DLD1 (cell line): ENCODE results near the gene METTL14.

Source experiments
- in situ Hi-C: cut with HindIII; loops from 2 replicates; pipeline ENCODE4 v1.10.0; 2017; ENCODE audit warnings: low sequenced_read_pairs

The METTL14 gene

DNA sequence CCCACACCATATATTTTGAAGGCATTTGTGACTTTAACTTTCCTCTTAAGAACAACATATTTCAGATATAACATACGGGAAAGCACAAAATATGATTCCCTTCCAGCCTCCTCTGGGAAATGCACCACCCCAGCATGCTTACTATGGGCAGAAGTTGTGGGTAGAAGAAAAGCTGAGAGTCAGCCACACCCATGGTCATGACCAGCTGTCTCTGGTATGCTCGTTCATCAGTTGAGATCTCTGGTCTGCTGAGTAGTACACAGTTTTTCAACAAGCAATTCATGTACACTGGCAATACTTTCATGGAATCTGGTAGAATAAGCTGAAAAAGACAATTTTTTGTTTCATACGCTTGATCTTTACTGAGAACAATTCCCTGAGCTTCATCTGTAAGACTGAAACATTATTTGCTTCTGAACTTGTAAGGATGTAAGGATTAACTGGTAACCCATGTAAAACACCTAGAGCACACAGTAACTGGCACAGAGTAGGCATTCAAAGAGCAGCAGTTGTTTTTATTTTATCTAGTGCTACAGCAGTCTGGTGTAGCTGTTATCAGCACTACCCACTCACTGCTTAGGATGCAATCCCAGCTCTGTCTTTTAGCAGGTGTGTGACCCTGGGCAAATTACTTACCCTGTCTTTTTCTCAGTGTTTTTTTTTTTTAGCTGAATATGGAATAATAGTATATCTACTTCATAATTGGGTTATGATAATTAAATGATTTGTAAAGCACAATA, 47.6 kb downstream of the METTL14 start:
- in situ Hi-C loops: no loop called here

DNA sequence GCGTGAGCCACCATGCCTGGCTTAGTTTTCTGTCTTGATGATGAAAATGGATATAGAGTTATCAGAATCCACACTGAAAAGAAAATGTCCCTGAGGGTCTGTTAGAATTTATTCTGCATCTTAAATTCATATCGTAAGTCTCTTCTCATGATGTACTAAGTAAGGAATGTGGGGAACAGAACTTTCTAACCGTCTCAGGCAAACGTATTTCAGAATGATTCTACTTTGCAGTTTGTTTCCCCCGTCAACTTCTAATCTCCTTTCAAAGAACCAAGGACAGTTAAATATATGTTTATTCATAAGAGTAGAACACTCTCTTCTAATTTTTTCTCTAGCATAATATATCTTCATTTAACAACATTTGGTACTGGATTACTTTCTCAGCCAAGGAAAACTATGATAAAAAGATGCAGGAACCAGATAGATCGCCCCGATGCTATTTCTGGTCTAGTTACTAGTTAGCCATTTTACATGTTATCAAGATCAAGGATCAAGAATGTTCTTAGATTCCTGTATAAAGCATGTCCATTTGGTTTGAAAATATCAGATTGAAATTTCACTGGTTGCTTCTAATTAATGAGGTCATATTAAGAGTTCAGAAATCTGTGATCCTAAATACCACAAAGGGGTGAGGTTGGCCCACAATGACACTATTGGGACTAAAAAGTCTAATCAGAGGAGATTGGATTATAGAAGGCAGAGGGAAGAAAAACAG, 49.5 kb downstream of the METTL14 start:
- in situ Hi-C loops: no loop called here

DNA sequence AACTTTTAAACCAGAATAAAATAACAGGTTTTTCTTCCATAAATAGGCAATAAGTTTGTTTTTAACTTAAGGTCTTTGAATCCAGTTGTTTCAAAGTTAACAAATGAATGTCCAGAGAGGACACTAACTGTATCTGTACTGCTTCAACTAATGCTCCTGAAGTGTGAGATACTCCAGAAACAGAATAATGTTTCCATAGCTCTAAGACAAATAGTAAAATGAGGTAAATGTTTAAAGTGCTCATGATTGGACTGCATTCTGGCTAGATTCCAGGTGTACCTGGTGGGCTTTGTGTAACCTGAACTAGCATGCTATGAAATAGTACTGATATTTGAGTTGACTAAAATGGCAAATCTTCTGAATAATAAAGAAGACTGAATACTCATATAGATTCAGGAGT, 51.7 kb downstream of the METTL14 start:
- in situ Hi-C loops: no loop called here

DNA sequence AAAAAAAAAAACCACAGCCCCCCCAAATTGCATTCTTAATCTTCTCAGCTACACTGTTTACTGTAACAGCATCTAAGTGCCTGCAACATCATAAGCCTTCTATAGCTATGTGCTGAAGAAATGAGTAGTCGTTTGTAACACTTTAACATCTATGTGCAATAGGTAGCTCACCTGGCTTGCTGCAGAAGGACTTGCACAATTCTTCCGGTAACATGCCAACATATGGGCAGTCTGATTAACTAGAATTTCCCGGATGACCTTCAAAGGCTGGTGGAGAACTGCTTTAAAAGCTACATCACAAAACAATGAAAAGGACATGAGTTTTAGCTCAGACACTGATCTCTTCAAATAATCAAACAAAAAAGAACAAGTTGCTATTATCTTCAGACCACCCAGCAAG, 52.9 kb downstream of the METTL14 start:
- in situ Hi-C loops: no loop called here

DNA sequence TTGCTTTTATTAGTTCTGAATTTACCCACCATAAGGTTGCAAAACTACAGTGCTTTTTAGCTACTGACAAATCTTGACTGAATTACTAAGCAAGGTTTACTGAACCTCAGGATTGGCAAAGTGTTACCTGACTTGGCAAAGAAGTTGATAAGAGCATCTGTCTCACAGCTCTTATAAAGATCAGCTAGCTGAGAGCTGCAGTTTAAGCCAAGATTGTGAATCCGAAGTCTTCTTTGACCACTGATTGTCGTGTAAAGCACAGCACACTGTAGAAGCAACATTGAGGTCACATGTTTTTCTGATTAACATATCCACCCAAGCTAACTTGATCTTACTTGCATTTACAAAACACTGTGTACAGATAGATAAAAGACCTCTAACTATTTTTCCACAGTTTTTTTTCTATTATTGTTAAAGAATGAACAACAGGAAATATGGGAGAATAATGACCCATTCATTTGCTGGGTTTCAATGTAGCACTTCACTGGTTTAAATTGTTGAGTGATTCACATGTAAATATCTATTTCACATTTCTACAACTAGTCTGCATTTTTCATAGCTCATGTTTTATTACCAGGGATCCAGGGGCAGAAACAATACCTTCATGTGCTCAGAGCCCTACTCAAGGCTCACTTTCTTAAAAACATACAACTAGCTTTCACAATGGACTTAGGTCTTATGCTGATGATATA, 54.0 kb downstream of the METTL14 start:
- in situ Hi-C loops: no loop called here

DNA sequence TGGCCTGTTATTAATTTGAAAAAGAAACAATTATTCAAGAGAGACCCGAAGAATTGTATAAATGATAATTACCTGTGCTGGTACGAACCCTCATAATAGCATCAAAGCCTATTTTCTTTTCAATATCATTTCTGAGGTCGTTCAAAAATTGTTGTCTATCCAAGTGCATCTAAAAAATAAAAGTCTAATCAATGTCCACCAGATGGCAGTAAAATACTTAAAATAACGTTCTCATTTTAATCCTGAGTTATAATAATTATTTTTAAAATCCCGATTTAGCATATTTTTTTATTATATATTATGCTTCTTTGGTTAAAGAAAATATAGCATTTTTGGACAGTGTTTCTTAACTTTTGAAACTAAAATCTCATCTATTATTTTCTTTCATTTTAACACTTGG, 55.7 kb downstream of the METTL14 start:
- in situ Hi-C loops: no loop called here

DNA sequence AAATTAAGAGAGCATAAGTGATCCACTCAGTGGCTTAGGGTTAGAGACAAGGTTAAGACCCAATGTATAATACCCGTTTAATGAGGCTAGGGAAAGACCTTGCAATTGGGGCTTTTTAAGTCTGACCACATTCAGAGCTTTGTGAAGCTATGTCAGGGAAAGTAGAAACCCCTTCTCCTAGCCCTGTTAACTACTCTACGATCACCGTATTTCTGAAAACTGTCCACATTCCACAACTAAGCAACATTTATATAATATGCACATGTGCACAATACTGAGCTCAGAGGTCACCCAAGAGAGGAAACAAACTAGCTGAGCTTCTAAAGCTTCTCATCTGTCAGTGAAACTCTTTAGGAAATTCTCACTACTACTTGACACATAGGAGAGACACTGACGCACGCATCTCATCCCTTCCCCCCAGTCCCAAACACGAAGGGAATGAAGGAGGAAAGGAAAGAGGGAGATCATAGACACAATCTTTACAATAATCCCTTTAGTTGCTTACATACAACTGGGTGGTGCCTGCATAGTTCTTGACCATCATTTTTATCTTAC, 56.2 kb downstream of the METTL14 start:
- in situ Hi-C loops: no loop called here

DNA sequence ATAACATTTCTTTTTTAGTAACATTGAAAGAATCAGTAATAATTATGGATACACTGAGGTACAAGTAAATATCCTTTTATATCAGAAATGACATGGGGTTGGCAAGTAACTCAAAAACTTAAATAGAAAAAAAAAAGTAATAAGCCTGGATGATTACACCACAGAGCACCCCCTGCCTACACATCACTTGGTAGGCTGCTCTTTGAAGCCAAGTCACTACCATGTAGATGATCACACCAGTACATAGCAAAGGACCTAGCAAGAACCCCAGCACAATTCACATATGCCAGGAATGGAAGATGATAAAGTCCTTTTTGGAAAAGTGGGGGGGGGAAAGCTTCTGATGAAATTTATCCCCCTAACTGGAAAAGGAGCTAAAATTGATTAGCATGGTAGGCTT, 56.9 kb downstream of the METTL14 start:
- in situ Hi-C loops: no loop called here

DNA sequence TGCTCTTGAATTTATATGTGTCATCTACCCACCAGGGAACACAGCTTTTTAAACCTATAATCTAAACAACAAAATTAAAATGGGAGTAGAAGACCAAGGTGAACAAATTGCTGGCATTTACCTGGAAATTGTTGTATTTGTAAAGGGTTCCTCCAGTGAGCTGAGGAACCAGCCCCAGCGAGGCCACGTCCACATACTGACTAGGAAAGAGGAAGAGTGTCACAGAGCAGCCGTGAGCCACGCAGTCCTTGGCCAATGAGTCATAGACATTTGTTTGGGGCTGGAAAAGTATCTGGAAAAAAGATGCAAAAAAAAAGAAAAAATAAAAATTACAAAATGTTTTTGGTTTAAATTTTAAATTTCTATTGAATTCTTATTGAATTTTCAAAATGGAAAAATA, 58.7 kb downstream of the METTL14 start:
- in situ Hi-C loops: no loop called here

DNA sequence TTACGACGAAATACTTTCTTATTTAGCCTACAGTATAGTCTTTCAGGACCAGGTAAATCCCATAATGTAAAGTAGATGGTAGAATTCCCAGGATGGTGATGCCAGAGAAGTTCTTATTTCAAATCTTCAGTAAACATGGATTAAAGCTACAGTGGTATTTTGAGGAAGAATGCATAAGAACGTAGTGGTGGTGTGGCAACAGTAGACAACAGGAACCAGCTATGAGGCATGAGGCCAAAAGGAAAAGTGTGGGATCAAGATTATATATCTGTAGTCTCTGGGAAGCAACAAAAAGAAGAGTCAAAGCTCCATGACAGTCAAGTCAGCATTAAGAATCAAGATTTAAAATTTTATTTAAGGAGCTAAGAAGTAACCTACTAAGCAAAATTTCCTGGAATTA, 60.2 kb downstream of the METTL14 start:
- in situ Hi-C loops: no loop called here

DNA sequence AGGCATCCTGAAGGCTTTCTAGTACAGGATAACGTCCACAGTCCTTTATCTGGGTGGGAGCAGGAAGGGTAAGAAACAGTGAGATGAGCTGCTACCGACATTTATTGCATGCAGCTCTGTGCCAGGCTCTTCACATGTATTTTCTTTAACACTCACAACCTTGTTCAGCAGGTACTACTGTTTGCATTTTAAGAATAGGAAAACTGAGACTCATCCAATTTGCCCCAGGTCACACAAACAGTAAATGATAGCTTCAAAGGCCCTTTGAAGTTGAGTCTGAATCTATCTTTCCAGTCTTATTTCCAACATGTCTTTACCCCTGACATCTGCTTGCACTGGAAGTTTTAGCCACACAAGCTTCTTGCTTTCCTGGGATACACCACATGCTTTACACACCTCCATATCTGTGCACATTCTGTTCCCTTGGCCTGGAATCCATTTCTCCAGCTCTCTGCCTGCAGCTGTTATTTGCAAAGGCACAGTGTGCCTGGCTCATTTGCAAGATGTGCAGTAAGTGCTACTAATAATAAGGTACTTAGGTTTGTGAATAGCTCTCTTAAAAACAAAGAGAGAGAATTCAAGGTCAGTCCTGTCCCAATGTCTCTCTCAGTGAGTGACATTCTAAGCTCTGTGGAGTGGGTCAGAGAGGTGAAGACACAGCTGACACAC, 61.2 kb downstream of the METTL14 start:
- in situ Hi-C loops: no loop called here

DNA sequence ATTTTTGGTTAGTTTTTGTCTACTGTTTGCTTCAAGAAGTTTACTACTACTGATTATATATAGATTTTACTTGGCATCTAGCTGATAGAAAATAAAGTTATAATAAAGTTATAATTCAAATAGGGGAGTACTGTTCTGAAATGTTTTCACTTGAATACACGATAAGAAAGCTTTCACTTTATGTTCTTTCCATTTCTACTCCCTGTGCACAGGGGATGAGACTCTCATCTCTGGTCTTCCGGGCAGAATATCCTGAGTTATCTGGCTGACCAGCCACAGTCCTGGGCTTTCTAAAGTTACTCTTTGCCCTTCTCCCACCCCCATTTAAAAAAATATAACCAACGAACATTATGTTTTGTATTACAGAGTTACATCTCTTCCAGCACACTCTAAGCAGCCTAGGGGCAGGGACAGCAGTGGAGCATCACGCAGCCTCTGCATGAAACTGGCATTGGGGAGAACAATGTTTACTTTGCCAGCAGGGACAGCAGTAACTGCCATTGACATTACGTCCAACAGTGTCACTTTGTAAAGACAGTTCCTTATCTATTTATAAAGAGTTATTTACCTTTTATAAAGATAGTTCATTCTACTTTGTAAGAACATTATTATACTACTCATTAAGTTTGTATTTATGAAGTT, 64.3 kb downstream of the METTL14 start:
- in situ Hi-C loops: no loop called here

DNA sequence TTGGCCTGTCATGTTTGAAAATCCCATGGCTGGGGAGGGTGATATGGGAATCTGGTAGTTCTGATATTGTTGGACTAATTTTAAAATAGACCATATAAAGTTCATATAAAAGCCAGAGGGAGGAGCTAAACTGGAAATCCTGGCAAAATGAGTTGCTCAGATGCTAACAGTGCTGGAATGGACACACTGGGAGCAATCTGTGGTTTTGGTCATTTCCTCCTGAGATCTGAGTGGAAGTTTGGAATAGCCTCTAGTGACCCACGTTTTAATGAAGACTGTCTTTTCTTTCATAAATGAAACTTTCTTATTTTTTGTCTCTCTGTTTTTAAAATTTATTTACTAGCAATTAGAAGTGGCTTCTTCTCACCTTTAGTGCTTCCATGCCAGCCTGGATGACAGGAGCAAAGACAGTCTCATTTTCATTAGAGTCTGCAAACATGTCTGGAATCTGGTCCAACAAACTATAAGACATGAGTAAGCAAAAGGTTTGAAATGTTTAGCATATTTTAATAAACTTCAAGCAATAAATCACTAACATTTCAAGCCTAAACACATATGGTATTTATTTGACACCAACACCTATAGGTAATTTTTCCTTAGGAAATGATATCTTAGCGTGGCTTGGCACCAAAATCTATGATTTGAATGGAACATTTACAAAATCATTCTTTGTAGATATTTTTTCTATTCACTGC, 66.6 kb downstream of the METTL14 start:
- in situ Hi-C loops: no loop called here

DNA sequence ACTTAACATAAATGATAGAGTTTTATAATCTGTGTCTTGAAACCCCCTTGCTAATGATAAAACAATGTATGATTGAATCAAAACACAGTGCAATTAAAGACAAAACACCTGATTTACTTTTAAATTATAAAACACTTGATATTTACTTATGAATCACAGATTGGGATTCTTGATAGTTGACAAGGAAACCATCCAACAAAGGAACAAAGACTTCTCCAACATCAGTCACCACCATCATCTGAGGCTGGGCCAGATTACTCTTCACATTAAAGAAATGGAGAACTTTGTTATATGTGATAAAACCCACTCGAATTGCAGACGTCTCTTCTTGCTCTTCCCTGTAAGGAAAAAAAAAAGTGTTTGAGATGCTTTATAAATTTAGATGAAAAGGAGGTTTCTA, 67.4 kb downstream of the METTL14 start:
- in situ Hi-C loops: no loop called here

DNA sequence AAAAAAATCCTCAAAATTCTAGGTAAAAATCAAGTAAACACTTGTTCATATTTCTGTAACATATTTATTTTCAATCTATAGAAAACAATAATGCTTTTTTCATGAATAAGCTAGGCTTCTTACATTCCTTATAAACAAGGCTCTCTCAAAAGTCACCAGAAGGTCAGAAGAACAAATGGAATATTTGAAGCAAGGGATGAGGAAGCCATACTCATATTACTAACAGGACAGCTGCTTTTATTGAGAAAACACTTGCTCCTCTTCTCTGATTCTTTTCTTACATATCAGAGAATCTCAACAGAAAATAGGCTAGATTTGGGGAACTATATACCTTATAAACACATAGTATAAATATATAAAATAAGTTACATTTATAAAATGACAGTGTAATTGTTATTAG, 67.9 kb downstream of the METTL14 start:
- in situ Hi-C loops: no loop called here

DNA sequence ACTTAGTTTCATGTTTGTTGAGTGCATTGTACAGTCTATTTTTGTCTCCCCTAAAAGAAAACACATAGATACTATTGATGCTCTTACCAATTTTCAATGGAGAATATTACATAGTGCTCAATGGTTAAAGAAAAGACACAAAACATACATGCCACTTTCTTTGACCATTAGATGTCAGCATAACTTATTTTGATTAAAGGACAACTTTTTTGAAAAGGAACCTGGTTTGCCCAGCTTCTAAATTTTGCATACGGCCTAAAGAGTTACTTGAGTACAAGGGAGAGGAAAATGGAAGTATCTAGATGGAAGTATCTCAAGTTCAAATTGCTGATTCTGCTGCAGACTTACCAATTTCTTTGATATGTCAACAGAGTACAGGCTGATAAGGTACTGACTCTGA, 68.5 kb downstream of the METTL14 start:
- in situ Hi-C loops: no loop called here

DNA sequence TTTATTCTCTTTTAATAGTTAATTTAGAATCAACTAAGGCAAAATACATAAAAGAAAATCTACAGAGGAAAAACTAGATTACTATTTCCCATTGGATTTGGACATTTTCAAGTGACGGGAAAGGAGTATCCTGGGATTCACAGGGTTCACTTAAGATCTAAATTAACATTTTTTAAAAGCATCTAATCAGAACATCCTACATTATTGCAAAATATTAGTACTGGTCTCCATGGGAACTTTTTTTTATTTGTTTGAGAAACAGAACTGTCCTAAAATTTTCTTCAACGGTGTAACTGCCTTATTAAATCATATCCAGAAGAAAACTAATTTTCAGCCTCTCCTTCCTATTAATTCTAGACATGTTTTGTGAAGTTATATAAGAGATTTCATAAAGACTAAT, 69.7 kb downstream of the METTL14 start:
- in situ Hi-C loops: no loop called here

DNA sequence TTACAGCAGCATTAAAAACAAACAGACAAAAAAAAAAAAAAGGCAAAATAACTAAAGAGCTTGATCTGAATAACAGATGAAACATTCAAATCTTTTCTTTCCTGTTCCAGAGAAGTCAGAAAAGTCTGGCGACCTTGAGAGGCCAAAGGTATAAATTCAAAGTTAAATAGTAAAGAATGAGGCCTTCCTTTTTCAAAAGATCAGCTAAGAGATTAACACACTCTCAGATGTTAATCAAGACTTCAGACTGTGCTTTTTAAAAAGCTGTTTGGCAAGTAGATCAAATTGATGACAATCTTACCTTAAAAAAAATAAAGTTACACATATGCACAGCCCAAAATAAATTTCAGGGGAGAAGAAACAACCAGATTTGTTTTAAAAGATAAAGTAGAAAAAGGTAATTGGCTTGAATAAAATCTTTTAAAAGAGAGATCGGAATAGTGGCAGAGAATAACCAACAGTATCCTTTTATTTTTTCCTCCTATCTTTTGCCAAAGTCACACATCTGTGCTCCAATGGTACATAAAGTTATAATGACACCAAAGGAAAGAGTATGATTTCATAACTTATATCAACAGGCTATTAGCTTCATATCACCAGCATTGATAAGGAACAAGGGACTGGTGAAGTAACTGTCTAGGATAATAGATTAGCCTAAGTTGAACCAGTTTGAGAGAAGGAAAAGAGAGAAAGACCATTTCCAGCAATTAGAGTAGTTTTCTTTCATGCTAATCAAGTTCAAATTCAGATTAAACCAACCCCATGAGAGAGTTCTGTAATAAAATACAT, 70.4 kb downstream of the METTL14 start:
- in situ Hi-C loops: no loop called here

DNA sequence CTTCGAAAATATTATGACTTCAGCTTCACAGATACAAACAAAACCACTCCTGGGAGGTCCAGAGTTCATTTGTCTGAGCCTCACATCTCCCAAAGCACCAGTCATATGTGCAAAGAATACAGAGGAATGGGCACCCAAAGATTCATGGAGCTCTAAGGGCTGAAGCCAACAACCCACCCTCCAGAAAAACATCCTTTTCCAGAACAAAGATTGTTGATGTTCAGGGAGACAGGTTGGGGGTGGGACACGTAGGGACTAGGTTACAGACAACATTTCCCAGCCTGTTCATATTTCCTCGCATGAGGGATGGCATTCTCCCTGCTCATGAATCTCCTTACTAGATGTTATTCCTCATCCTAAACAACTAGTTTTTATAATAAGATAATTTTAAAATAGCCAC, 71.2 kb downstream of the METTL14 start:
- in situ Hi-C loops: no loop called here
